CD4-positive, alpha-beta T cell treated with Interferon gamma for 1 hour (primary cell): ENCODE data around the gene CYP27C1.

Source experiments
- DNase-seq: peaks from one replicate; pipeline ENCODE4 v3.0.0-alpha.2; 2020

CYP27C1 gene

GRCh38 chr2:127191331-127192219, 28.5 kb downstream of the CYP27C1 start:
- no peak for DNase-seq

GRCh38 chr2:127188797-127189196, 31.3 kb downstream of the CYP27C1 start:
- DNase-seq, result no peak

- no peak for DNase-seq
These were observed 32.3 kb downstream of the CYP27C1 start for GRCh38 chr2:127187831-127188230.

GRCh38 chr2:127187081-127187775, 32.9 kb downstream of the CYP27C1 start:
- no peak for DNase-seq

GRCh38 chr2:127185705-127186104, 34.4 kb downstream of the CYP27C1 start:
- no peak for DNase-seq

- no peak for DNase-seq
These were observed 35.0 kb downstream of the CYP27C1 start for GRCh38 chr2:127185093-127185492.

- DNase-seq, result no peak
These were observed 36.3 kb downstream of the CYP27C1 start for GRCh38 chr2:127183771-127184170.

GRCh38 chr2:127182626-127183458, 37.3 kb downstream of the CYP27C1 start:
- DNase-seq, result no peak

- DNase-seq, result no peak
These were observed 38.2 kb downstream of the CYP27C1 start for GRCh38 chr2:127181851-127182250.

GRCh38 chr2:127179766-127180165, 40.3 kb downstream of the CYP27C1 start:
- DNase-seq, result no peak

- DNase-seq, result no peak
These were observed 42.4 kb downstream of the CYP27C1 start for GRCh38 chr2:127177617-127178263.

- DNase-seq, result peak; percentile 47
These were observed 43.5 kb downstream of the CYP27C1 start for GRCh38 chr2:127176371-127177311.

GRCh38 chr2:127175751-127176354, 44.2 kb downstream of the CYP27C1 start:
- DNase-seq, result no peak

GRCh38 chr2:127175041-127175721, 44.9 kb downstream of the CYP27C1 start:
- DNase-seq, result no peak

- DNase-seq, result no peak
These were observed 45.5 kb downstream of the CYP27C1 start for GRCh38 chr2:127174640-127175039.

- DNase-seq, result no peak
These were observed 46.0 kb downstream of the CYP27C1 start for GRCh38 chr2:127174136-127174535.

- no peak for DNase-seq
These were observed 47.0 kb downstream of the CYP27C1 start for GRCh38 chr2:127173057-127173456.

GRCh38 chr2:127172306-127172705, 47.8 kb downstream of the CYP27C1 start:
- DNase-seq, result no peak

- no peak for DNase-seq
These were observed 49.5 kb downstream of the CYP27C1 start for GRCh38 chr2:127170452-127171197.

- DNase-seq, result no peak
These were observed 50.1 kb downstream of the CYP27C1 start for GRCh38 chr2:127170021-127170420.
